T-helper 2 cell treated with Interferon-gamma antibody and Interleukin-4, amounts not matched to agents 100 ng/mL and 5 ng/mL, for 36 hours (primary cell): Measurements from ENCODE around the gene OASL. TPM values are rescaled to one million over a fixed set of nuclear protein-coding genes. Genes with fewer than 3 reads are reported as not detected.
"Not testable (repeated sequence)": the region's sequence is repeated elsewhere in the genome, so short reads cannot be mapped to it uniquely, and the experiment has no call there.

Experiments
- intact Hi-C: fragments of 100-400 bp; cut with micrococcal nuclease; formaldehyde crosslinking; loops from one replicate; pipeline ENCODE4 v1.15.1; 2023
- total RNA-seq: library from RNA; stranded (reverse); gene quantifications from 2 replicates; pipeline ENCODE4 v1.2.3, GENCODE V29; 2022

The OASL gene
- total RNA-seq = 10.5 and 10.6 TPM in 2 replicates

GRCh38 chr12:121038861-121039668 is at the start of gene OASL:
OASL (minus strand) TSS chr12:121039246; CDS start chr12:121038971, 275 bp downstream.
- intact Hi-C loops = loop anchor here (1.0 kb wide), 2 partner anchors 21 to 23 kb away; partner anchors contain the start of gene C12orf43

GRCh38 chr12:121088195-121088585 is 49.1 kb upstream of the OASL start:
- intact Hi-C loops = no loop called here

GRCh38 chr12:121087467-121088194 is 48.6 kb upstream of the OASL start:
- intact Hi-C loops = no loop called here

GRCh38 chr12:121086781-121087295 is 47.8 kb upstream of the OASL start:
- intact Hi-C loops = no loop called here

- intact Hi-C loops = no loop called here
These were observed 46.7 kb upstream of the OASL start for GRCh38 chr12:121085506-121086353.

GRCh38 chr12:121085069-121085468 is 46.0 kb upstream of the OASL start:
- intact Hi-C loops = no loop called here

GRCh38 chr12:121084229-121084628 is 45.2 kb upstream of the OASL start:
- intact Hi-C loops = no loop called here

- intact Hi-C loops = no loop called here
These were observed 41.9 kb upstream of the OASL start for GRCh38 chr12:121080909-121081308.

- intact Hi-C loops = no loop called here
These were observed 40.8 kb upstream of the OASL start for GRCh38 chr12:121079736-121080272.

- intact Hi-C loops = not testable (repeated sequence)
These were observed 38.4 kb upstream of the OASL start for GRCh38 chr12:121077440-121077839.

GRCh38 chr12:121075911-121076310 is 36.9 kb upstream of the OASL start:
- intact Hi-C loops = not testable (repeated sequence)

- intact Hi-C loops = no loop called here
These were observed 33.1 kb upstream of the OASL start for GRCh38 chr12:121072147-121072546.

GRCh38 chr12:121069206-121069605 is 30.2 kb upstream of the OASL start:
- intact Hi-C loops = no loop called here

- intact Hi-C loops = no loop called here
These were observed 26.3 kb upstream of the OASL start for GRCh38 chr12:121065345-121065744.

- intact Hi-C loops = not testable (repeated sequence)
These were observed 25.5 kb upstream of the OASL start for GRCh38 chr12:121064586-121064985.

- intact Hi-C loops = no loop called here
These were observed 25.1 kb upstream of the OASL start for GRCh38 chr12:121064116-121064515.

- intact Hi-C loops = no loop called here
These were observed 23.5 kb upstream of the OASL start for GRCh38 chr12:121062391-121063045.

- intact Hi-C loops = no loop called here
These were observed 22.8 kb upstream of the OASL start for GRCh38 chr12:121061831-121062230.

- intact Hi-C loops = loop anchor here (1.0 kb wide), 6 partner anchors 21 to 170 kb away; partner anchors contain the start of genes C12orf43 and OASL
These were observed 21.3 kb upstream of the OASL start for GRCh38 chr12:121060149-121061001.
